SK-N-SH treated with all-trans-retinoic acid at 6 μM for 48 hours (cell line): ENCODE results near the gene SRGAP1.

Experiments used
- ATAC-seq: fragments of 200-7000 bp; cut with Tn5 transposase; 3 replicates; pipeline ENCODE4 v1.9.1; 2020; ENCODE audit warnings: mild to moderate bottlenecking, moderate library complexity
- ARNTL ChIP-seq: fragments of 450-650 bp; formaldehyde crosslinking; IDR thresholded peaks from 2 replicates; pipeline ENCODE4 v1.5.0; 2020; ENCODE audit warnings: low read depth, mild to moderate bottlenecking, moderate library complexity, borderline replicate concordance
- CREB5 ChIP-seq: fragments of 250-450 bp; sonication (Bioruptor Pico); IDR thresholded peaks from 2 replicates; pipeline ENCODE4 v1.5.1; 2020; ENCODE audit warnings: low read depth, mild to moderate bottlenecking, moderate library complexity
- ESRRG ChIP-seq: fragments of 250-450 bp; sonication (Bioruptor Pico); IDR thresholded peaks from 2 replicates; pipeline ENCODE4 v1.6.1; 2021; ENCODE audit warnings: mild to moderate bottlenecking
- GLIS3 ChIP-seq: fragments of 250-450 bp; sonication (Bioruptor Pico); IDR thresholded peaks from 2 replicates; pipeline ENCODE4 v1.5.0; 2020; ENCODE audit warnings: mild to moderate bottlenecking, moderate library complexity
- ISL1 ChIP-seq: fragments of 250-450 bp; sonication (Bioruptor Pico); IDR thresholded peaks from 2 replicates; pipeline ENCODE4 v2.1.2; 2022; ENCODE audit warnings: mild to moderate bottlenecking, moderate library complexity
- OSR1 ChIP-seq: fragments of 250-450 bp; sonication (Bioruptor Pico); IDR thresholded peaks from 2 replicates; pipeline ENCODE4 v1.8.0; 2022; ENCODE audit warnings: moderate library complexity, mild to moderate bottlenecking, inconsistent platforms
- POU6F1 ChIP-seq: fragments of 250-450 bp; sonication (Bioruptor Pico); IDR thresholded peaks from 2 replicates; pipeline ENCODE4 v1.8.0; 2021; ENCODE audit warnings: low read depth, mild to moderate bottlenecking, moderate library complexity, borderline replicate concordance
- PPARA ChIP-seq: fragments of 250-450 bp; sonication (Bioruptor Pico); IDR thresholded peaks from 2 replicates; pipeline ENCODE4 v1.5.0; 2020; ENCODE audit warnings: mild to moderate bottlenecking, borderline replicate concordance
- RARB ChIP-seq: fragments of 250-450 bp; sonication (Bioruptor Pico); IDR thresholded peaks from 2 replicates; pipeline ENCODE4 v1.8.0; 2021; ENCODE audit warnings: mild to moderate bottlenecking, moderate library complexity
- SNAI2 ChIP-seq: fragments of 250-450 bp; sonication (Bioruptor Pico); IDR thresholded peaks from 2 replicates; pipeline ENCODE4 v1.5.0; 2020; ENCODE audit warnings: mild to moderate bottlenecking, moderate library complexity
- TCF4 ChIP-seq: fragments of 250-450 bp; sonication (Bioruptor Pico); IDR thresholded peaks from 2 replicates; pipeline ENCODE4 v1.8.0; 2021; ENCODE audit warnings: mild to moderate bottlenecking, moderate library complexity, borderline replicate concordance
- TOX ChIP-seq: fragments of 250-450 bp; sonication (Bioruptor Pico); IDR thresholded peaks from 2 replicates; pipeline ENCODE4 v1.8.0; 2021; ENCODE audit warnings: mild to moderate bottlenecking, moderate library complexity, borderline replicate concordance
- TSHZ2 ChIP-seq: fragments of 250-450 bp; sonication (Bioruptor Pico); IDR thresholded peaks from 2 replicates; pipeline ENCODE4 v1.5.0; 2020; ENCODE audit warnings: mild to moderate bottlenecking, moderate library complexity
- ZFP3 ChIP-seq: fragments of 250-450 bp; sonication (Bioruptor Pico); IDR thresholded peaks from 2 replicates; pipeline ENCODE4 v1.5.0; 2020; ENCODE audit warnings: mild to moderate bottlenecking, moderate library complexity
- ZFP30 ChIP-seq: fragments of 450-650 bp; formaldehyde crosslinking; IDR thresholded peaks from 2 replicates; pipeline ENCODE4 v1.5.0; 2022; ENCODE audit warnings: mild to moderate bottlenecking, moderate library complexity
- ZNF565 ChIP-seq: fragments of 450-650 bp; formaldehyde crosslinking; conservative IDR thresholded peaks from 2 replicates; pipeline ENCODE4 v1.5.0; 2020; ENCODE audit warnings: low read depth, mild to moderate bottlenecking, moderate library complexity
- ZNF70 ChIP-seq: fragments of 450-650 bp; formaldehyde crosslinking; IDR thresholded peaks from 2 replicates; pipeline ENCODE4 v1.5.0; 2020; ENCODE audit warnings: mild to moderate bottlenecking, moderate library complexity
- ZNF8 ChIP-seq: fragments of 450-650 bp; formaldehyde crosslinking; IDR thresholded peaks from 2 replicates; pipeline ENCODE4 v1.5.0; 2020; ENCODE audit warnings: mild to moderate bottlenecking, moderate library complexity

The SRGAP1 gene

GRCh38 chr12:63949902-63950301 is 105.4 kb downstream of the SRGAP1 start:
- no peak for TF ChIP-seq CREB5 (CRISPR knock-in tag)
- TF ChIP-seq ZNF565 (CRISPR knock-in tag): no peak
- TF ChIP-seq SNAI2 (CRISPR knock-in tag): no peak
- TF ChIP-seq ISL1 (CRISPR knock-in tag): no peak
- no peak for TF ChIP-seq ZNF70 (CRISPR knock-in tag)
- no peak for TF ChIP-seq TOX (CRISPR knock-in tag)
- no peak for TF ChIP-seq ESRRG
- no peak for TF ChIP-seq ARNTL (CRISPR knock-in tag)
- TF ChIP-seq ZFP30 (CRISPR knock-in tag): no peak
- no peak for TF ChIP-seq TCF4 (CRISPR knock-in tag)
- no peak for TF ChIP-seq ZFP3 (CRISPR knock-in tag)
- TF ChIP-seq, all 23 proteins: peak for 0
- ATAC-seq: no peak

- no peak for TF ChIP-seq POU6F1 (CRISPR knock-in tag)
- TF ChIP-seq TSHZ2 (CRISPR knock-in tag): no peak
- no peak for TF ChIP-seq GLIS3 (CRISPR knock-in tag)
- no peak for TF ChIP-seq SNAI2 (CRISPR knock-in tag)
- no peak for TF ChIP-seq PPARA
- ATAC-seq: no peak
Measured at GRCh38 chr12:63952995-63953394, 108.5 kb downstream of the SRGAP1 start.

- no peak for TF ChIP-seq ZNF70 (CRISPR knock-in tag)
- no peak for TF ChIP-seq RARB (CRISPR knock-in tag)
- TF ChIP-seq CREB5 (CRISPR knock-in tag): no peak
- TF ChIP-seq ZNF8 (CRISPR knock-in tag): no peak
- TF ChIP-seq ARNTL (CRISPR knock-in tag): no peak
- no peak for TF ChIP-seq ESRRG
- no peak for TF ChIP-seq ZFP30 (CRISPR knock-in tag)
- no peak for TF ChIP-seq ZFP3 (CRISPR knock-in tag)
- TF ChIP-seq SNAI2 (CRISPR knock-in tag): no peak
- ATAC-seq: no peak
Measured at GRCh38 chr12:63955831-63956666, 111.5 kb downstream of the SRGAP1 start.

- no peak for TF ChIP-seq PPARA
- TF ChIP-seq RARB (CRISPR knock-in tag): no peak
- no peak for TF ChIP-seq SNAI2 (CRISPR knock-in tag)
- TF ChIP-seq POU6F1 (CRISPR knock-in tag): no peak
- TF ChIP-seq ZFP30 (CRISPR knock-in tag): no peak
- no peak for TF ChIP-seq CREB5 (CRISPR knock-in tag)
- no peak for TF ChIP-seq ZNF565 (CRISPR knock-in tag)
- no peak for TF ChIP-seq OSR1
- no peak for TF ChIP-seq ZFP3 (CRISPR knock-in tag)
- no peak for TF ChIP-seq TOX (CRISPR knock-in tag)
- no peak for TF ChIP-seq TCF4 (CRISPR knock-in tag)
- no peak for TF ChIP-seq ISL1 (CRISPR knock-in tag)
- ATAC-seq: no peak
Measured at GRCh38 chr12:63957496-63957895, 113.0 kb downstream of the SRGAP1 start.
